SK-N-SH (cell line): ENCODE data around the gene STK11IP. TPM values are rescaled to one million over a fixed set of nuclear protein-coding genes. Genes with fewer than 3 reads are reported as not detected.

Source experiments
- CTCF ChIA-PET: fragments of 300-600, 350-600 bp; formaldehyde crosslinking; extraction: SDS; loops from one replicate; lab custom pipeline; 2021; lab: Yijun Ruan, JAX
- POLR2A ChIA-PET: fragments of 350-600 bp; sonication (Branson Sonifier 250); formaldehyde crosslinking; extraction: SDS; loops from one replicate; lab custom pipeline; 2020; ENCODE audit warnings: antibody characterized with exemption, inconsistent platforms; lab: Yijun Ruan, JAX
- DNase-seq: peaks from one replicate; pipeline ENCODE4 v3.0.0; 2012
- H2AFZ ChIP-seq: fragments of 200-600 bp; sonication (generic); 2 replicates; pipeline ENCODE4 v1.8.1; 2016; ENCODE audit warnings: antibody characterized with exemption, mild to moderate bottlenecking, low read depth
- H3F3A ChIP-seq: fragments of 200-600 bp; sonication (generic); replicated peaks from 2 replicates; pipeline ENCODE3; 2016; ENCODE audit warnings: antibody characterized with exemption, mild to moderate bottlenecking; ENCODE audit not compliant: insufficient read depth
- H3K27ac ChIP-seq, 2 experiments: fragments of 200-500 bp in 1 of 2; fragments of 200-600 bp in 1 of 2; sonication (Bioruptor generic) in 1 of 2; sonication (generic), shearing (Covaris generic) in 1 of 2; 2 replicates each; pipeline versions ENCODE4 v1.5.1 to v1.6.1; 2014 to 2016; ENCODE audit warnings: low read depth in 2 of 2, inconsistent platforms in 1 of 2, low read length in 1 of 2, mild to moderate bottlenecking in 1 of 2, mixed read lengths in 1 of 2
- H3K27me3 ChIP-seq: fragments of 200-600 bp; sonication (generic), shearing (Covaris generic); 2 replicates; pipeline ENCODE4 v1.6.1; 2016; ENCODE audit warnings: mixed run types; ENCODE audit not compliant: insufficient read depth
- H3K36me3 ChIP-seq, 2 experiments: fragments of 200-500 bp in 1 of 2; fragments of 200-600 bp in 1 of 2; sonication (Bioruptor generic) in 1 of 2; sonication (generic) in 1 of 2; replicated peaks in 1 of 2; 2 replicates each; pipeline versions ENCODE3 to v1.5.1; 2014 to 2016; ENCODE audit warnings: low read length in 1 of 2, mild to moderate bottlenecking in 1 of 2; ENCODE audit not compliant: insufficient read depth in 2 of 2, control insufficient read depth in 1 of 2
- H3K4me1 ChIP-seq, 2 experiments: fragments of 200-500 bp in 1 of 2; fragments of 200-600 bp in 1 of 2; sonication (Bioruptor generic) in 1 of 2; sonication (generic), shearing (Covaris generic) in 1 of 2; 2 replicates each; pipeline versions ENCODE4 v1.5.1 to v1.6.1; 2014 to 2016; ENCODE audit warnings: low read depth in 1 of 2, low read length in 1 of 2, mixed run types in 1 of 2; ENCODE audit not compliant: insufficient read depth in 2 of 2, control insufficient read depth in 1 of 2
- H3K4me2 ChIP-seq: fragments of 200-600 bp; sonication (generic), shearing (Covaris generic); 2 replicates; pipeline ENCODE4 v1.6.1; 2017; ENCODE audit warnings: mixed run types
- H3K4me3 ChIP-seq, 2 experiments: fragments of 200-500 bp in 1 of 2; fragments of 200-600 bp in 1 of 2; sonication (Bioruptor generic) in 1 of 2; sonication (generic), shearing (Covaris generic) in 1 of 2; 2 replicates each; pipeline versions ENCODE4 v1.5.1 to v1.8.1; 2014 to 2016; ENCODE audit warnings: low read depth in 2 of 2, inconsistent platforms in 1 of 2, low read length in 1 of 2, mild to moderate bottlenecking in 1 of 2, mixed read lengths in 1 of 2, moderate library complexity in 1 of 2
- H3K79me2 ChIP-seq: fragments of 200-600 bp; sonication (generic); 2 replicates; pipeline ENCODE4 v1.8.1; 2017; ENCODE audit warnings: mild to moderate bottlenecking; ENCODE audit not compliant: insufficient read depth
- H3K9ac ChIP-seq: fragments of 200-600 bp; sonication (generic); 2 replicates; pipeline ENCODE4 v1.6.1; 2017; ENCODE audit warnings: mixed run types
- H3K9me2 ChIP-seq: fragments of 200-600 bp; sonication (generic); 2 replicates; pipeline ENCODE4 v1.6.1; 2017; ENCODE audit warnings: mixed run types
- H3K9me3 ChIP-seq: fragments of 200-600 bp; sonication (generic); 2 replicates; pipeline ENCODE4 v1.6.1; 2017; ENCODE audit warnings: mixed run types, mild to moderate bottlenecking, moderate library complexity
- H4K20me1 ChIP-seq: fragments of 200-600 bp; sonication (generic); 2 replicates; pipeline ENCODE4 v1.6.1; 2017; ENCODE audit warnings: mild to moderate bottlenecking, mixed run types; ENCODE audit not compliant: insufficient read depth
- CHD2 ChIP-seq: fragments of 150-350 bp; IDR thresholded peaks from 2 replicates; pipeline ENCODE4 v1.6.1; 2018; ENCODE audit warnings: low read length; ENCODE audit not compliant: partially characterized antibody
- ELF1 ChIP-seq: IDR thresholded peaks from 2 replicates; pipeline ENCODE4 v1.4.0; 2012
- FOSL2 ChIP-seq: IDR thresholded peaks from 2 replicates; pipeline ENCODE4 v1.4.0; 2012; ENCODE audit warnings: low read depth, mild to moderate bottlenecking, moderate library complexity, borderline replicate concordance
- JUND ChIP-seq: IDR thresholded peaks from 2 replicates; pipeline ENCODE4 v1.4.0; 2012
- MEF2A ChIP-seq: IDR thresholded peaks from 2 replicates; pipeline ENCODE4 v1.4.0; 2012; ENCODE audit warnings: low read depth, borderline replicate concordance
- NFIC ChIP-seq: IDR thresholded peaks from 2 replicates; pipeline ENCODE4 v1.4.0; 2012; ENCODE audit warnings: borderline replicate concordance
- RXRA ChIP-seq: IDR thresholded peaks from 2 replicates; pipeline ENCODE4 v1.4.0; 2012; ENCODE audit warnings: low read depth, mild to moderate bottlenecking, borderline replicate concordance
- TCF12 ChIP-seq: IDR thresholded peaks from 2 replicates; pipeline ENCODE4 v1.4.0; 2012
- YY1 ChIP-seq: IDR thresholded peaks from 2 replicates; pipeline ENCODE4 v1.4.0; 2012; ENCODE audit warnings: low read depth, mild to moderate bottlenecking
- WGBS: methylation state at CpG from one replicate; pipeline ENCODE4 v1.1.6; 2017; ENCODE audit warnings: low lambda C conversion rate; 5-methylcytosine and 5-hydroxymethylcytosine counted together
- polyA plus RNA-seq, 3 experiments: library from polyadenylated mRNA; depleted of rRNA; stranded (reverse); fragments of >200 nt; gene quantifications; 2 replicates each; pipeline ENCODE4 v1.2.3, GENCODE V29; 2012
- TF ChIP-seq, protein P1 (sequence below): fragments of 200-600 bp; sonication (generic); IDR thresholded peaks from 2 replicates; pipeline ENCODE4 v1.6.1; 2017; ENCODE audit warnings: antibody characterized with exemption, mild to moderate bottlenecking, moderate library complexity
- TF ChIP-seq, protein P2 (sequence below): IDR thresholded peaks from 2 replicates; pipeline ENCODE4 v1.4.0; 2012; ENCODE audit warnings: low read depth, borderline replicate concordance

Gene STK11IP
- polyA plus RNA-seq, 1 of the 3 experiments (the other 2 are of a cell fraction) = 22.9 TPM

DNA sequence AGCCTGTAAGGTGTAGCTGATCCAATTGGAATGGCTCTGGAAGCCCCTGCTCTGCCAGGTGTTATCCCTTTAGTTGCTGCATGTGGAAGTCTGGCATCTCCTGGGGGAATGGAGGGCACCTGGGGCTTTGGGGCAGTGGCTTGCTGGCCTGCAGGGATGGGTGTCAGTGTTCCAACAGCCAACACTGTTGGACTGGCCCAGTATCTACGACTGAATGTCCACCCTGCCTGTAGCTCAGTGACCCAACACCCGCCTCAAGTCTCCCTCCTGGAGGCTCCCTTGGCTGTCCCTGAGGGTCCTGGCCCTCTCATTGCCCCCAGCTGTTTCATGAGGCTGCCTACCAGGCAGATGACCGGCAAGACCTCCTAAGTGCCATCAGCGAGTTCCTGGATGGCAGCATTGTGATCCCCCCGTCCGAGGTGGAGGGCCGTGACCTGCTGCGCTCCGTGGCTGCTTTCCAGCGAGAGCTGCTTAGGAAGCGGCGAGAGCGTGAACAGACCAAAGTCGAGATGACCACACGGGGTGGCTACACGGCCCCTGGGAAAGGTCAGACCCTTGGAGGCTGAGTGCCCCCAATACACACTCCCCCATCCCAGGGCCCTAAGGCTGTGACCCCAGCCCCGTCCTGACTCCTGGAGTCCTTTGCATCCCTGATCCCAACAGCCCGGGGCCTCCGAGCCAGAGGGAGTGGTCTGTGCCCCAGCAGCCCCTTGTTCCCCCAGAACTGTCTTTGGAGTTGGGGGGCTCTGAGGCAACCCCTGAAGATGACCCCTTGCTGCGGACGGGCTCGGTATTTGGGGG lies 37.5 kb downstream of the STK11IP start:
- Histone ChIP-seq H3K4me1 (no peaks in the 10 kb centered on the region; a peak in 1 of 4 replicates), H4K20me1 (no peaks in the 10 kb centered on the region), H3K27me3 (no peaks in the 10 kb centered on the region), H3K79me2 (no peaks in the 10 kb centered on the region), H3K9me3 (no peaks in the 10 kb centered on the region), H3K27ac (no peak overlapping the region), H3K9ac (no peak overlapping the region), H2AFZ (no peak overlapping the region), H3K4me2 (no peak overlapping the region), H3F3A (no peaks in the 10 kb centered on the region), H3K9me2 (no peaks in the 10 kb centered on the region), H3K36me3 (peaks cover 0 to 5% of the 10 kb centered on the region in 2 experiments), H3K4me3 (no peak overlapping the region)
- 87% methylated on average over 16 of the region's 22 CpGs for WGBS
- no peak for TF ChIP-seq NFIC
- TF ChIP-seq CHD2 = no peak
- no peak for TF ChIP-seq YY1
- TF ChIP-seq, protein P1, sequence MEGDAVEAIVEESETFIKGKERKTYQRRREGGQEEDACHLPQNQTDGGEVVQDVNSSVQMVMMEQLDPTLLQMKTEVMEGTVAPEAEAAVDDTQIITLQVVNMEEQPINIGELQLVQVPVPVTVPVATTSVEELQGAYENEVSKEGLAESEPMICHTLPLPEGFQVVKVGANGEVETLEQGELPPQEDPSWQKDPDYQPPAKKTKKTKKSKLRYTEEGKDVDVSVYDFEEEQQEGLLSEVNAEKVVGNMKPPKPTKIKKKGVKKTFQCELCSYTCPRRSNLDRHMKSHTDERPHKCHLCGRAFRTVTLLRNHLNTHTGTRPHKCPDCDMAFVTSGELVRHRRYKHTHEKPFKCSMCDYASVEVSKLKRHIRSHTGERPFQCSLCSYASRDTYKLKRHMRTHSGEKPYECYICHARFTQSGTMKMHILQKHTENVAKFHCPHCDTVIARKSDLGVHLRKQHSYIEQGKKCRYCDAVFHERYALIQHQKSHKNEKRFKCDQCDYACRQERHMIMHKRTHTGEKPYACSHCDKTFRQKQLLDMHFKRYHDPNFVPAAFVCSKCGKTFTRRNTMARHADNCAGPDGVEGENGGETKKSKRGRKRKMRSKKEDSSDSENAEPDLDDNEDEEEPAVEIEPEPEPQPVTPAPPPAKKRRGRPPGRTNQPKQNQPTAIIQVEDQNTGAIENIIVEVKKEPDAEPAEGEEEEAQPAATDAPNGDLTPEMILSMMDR = no peak
- TF ChIP-seq RXRA = no peak
- no peak for TF ChIP-seq JUND
- TF ChIP-seq TCF12 = no peak
- no peak for TF ChIP-seq ELF1
- TF ChIP-seq MEF2A = no peak
- peak; percentile 15 for DNase-seq
- POLR2A ChIA-PET = interaction anchor here (0.6 kb wide), 1 partner anchor 9 kb away, joined by 3 read pairs; no protein-coding TSS in a partner anchor
- CTCF ChIA-PET = interaction anchor here (1.0 to 2.4 kb wide), 4 partner anchors 75 to 94 kb away, joined by 3 to 9 read pairs (median 8); no protein-coding TSS in a partner anchor

DNA sequence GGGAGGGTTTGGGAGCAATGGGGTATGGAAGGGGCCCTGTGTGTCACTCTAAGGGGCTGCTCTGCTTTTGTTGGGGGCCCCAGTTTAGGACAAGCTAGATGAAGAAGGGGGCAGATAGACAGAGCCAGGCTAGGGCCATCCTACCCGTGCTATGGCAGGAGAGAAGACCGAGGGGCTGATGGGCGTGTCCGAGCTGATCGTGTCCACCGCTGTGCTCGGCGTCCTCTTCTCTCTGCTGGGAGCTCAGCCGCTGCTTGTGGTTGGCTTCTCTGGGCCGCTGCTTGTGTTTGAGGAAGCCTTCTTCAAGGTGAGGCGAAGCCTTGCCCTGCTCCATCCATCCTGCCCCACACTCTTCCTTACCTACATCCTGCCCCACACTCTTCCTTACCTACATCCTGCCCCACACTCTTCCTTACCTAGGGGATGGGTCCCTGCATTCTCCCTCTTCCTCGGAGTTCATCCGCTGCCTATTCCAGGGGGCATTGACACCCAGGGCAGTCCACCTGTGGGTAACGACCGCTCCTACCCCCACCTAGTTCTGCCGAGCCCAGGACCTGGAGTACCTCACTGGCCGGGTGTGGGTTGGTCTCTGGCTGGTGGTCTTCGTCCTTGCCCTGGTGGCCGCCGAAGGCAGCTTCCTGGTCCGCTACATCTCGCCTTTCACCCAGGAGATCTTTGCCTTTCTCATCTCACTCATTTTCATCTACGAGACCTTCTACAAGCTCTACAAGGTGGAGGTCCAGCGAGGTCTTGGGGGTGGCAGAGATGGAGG lies 38.7 kb downstream of the STK11IP start:
- POLR2A ChIA-PET = no interaction called here
- H3K4me2 ChIP-seq = no peak overlapping the region
- peaks cover 0 to 5% of the 10 kb centered on the region in 2 experiments for H3K36me3 ChIP-seq
- H3K27me3 ChIP-seq = no peaks in the 10 kb centered on the region
- H3K9me3 ChIP-seq = no peaks in the 10 kb centered on the region
- H4K20me1 ChIP-seq = no peaks in the 10 kb centered on the region
- H3F3A ChIP-seq = no peaks in the 10 kb centered on the region
- no peaks in the 10 kb centered on the region for H3K4me1 ChIP-seq
- no peak overlapping the region for H3K4me3 ChIP-seq
- WGBS = 86% methylated on average over 21 of the region's 24 CpGs
- no peaks in the 10 kb centered on the region for H3K9me2 ChIP-seq
- H3K27ac ChIP-seq = no peak overlapping the region
- CTCF ChIA-PET = interaction anchor here (0.6 to 2.1 kb wide), 3 partner anchors 53 to 95 kb away, joined by 3 to 7 read pairs (median 7); no protein-coding TSS in a partner anchor
- H3K9ac ChIP-seq = no peak overlapping the region
- DNase-seq = peak; percentile 18
- TF ChIP-seq FOSL2 (no peak), RXRA (no peak)
- TF ChIP-seq, protein P2, sequence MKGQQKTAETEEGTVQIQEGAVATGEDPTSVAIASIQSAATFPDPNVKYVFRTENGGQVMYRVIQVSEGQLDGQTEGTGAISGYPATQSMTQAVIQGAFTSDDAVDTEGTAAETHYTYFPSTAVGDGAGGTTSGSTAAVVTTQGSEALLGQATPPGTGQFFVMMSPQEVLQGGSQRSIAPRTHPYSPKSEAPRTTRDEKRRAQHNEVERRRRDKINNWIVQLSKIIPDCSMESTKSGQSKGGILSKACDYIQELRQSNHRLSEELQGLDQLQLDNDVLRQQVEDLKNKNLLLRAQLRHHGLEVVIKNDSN = no peak
- H2AFZ ChIP-seq = no peak overlapping the region
- H3K79me2 ChIP-seq = no peaks in the 10 kb centered on the region
